ENCODE measurements around the gene MYCBPAP. TPM values are rescaled to one million over a fixed set of nuclear protein-coding genes. Genes with fewer than 3 reads are reported as not detected.

MYCBPAP gene
- total RNA-seq, 3 donors from 2014 or later, result 1.6 to 3.4 (median 2.4) TPM

- intact Hi-C loops (cut with DNase I, micrococcal nuclease), result no loop called here
- no peaks in the 10 kb centered on the region for H3K4me1 ChIP-seq (ENCODE audit: low read depth)
- no peaks in the 10 kb centered on the region for H3K36me3 ChIP-seq (ENCODE audit: low read depth)
- no peak overlapping the region for H3K4me3 ChIP-seq
- ATAC-seq (no peak), DNase-seq (no peak)
- H3K9me3 ChIP-seq, result no peaks in the 10 kb centered on the region
- TF ChIP-seq CTCF (IDR thresholded peaks at IDR 0.05), result no peak
Observed at GRCh38 chr17:50524838-50525237, 16.6 kb downstream of the MYCBPAP start.

- Histone ChIP-seq H3K9me3 (no peaks in the 10 kb centered on the region), H3K4me3 (no peak overlapping the region), H3K4me1 (ENCODE audit: low read depth) (peaks cover 4% of the 10 kb centered on the region), H3K36me3 (ENCODE audit: low read depth) (no peaks in the 10 kb centered on the region)
- TF ChIP-seq CTCF (IDR thresholded peaks at IDR 0.05), result no peak
- ATAC-seq (no peak), DNase-seq (no peak)
- intact Hi-C loops (cut with DNase I, micrococcal nuclease), result no loop called here
Observed at GRCh38 chr17:50527155-50527762, 19.0 kb downstream of the MYCBPAP start.

- ATAC-seq (no peak), DNase-seq (no peak)
- intact Hi-C loops (cut with DNase I, micrococcal nuclease), result no loop called here
- no peaks in the 10 kb centered on the region for H3K9me3 ChIP-seq
- no peak overlapping the region for H3K4me3 ChIP-seq
- no peak for TF ChIP-seq CTCF (IDR thresholded peaks at IDR 0.05)
- H3K36me3 ChIP-seq (ENCODE audit: low read depth), result no peaks in the 10 kb centered on the region
- H3K4me1 ChIP-seq (ENCODE audit: low read depth), result peaks cover 7% of the 10 kb centered on the region
Observed at GRCh38 chr17:50527949-50528474, 19.8 kb downstream of the MYCBPAP start.

- ATAC-seq, result no peak
- DNase-seq, result no peak
- intact Hi-C loops (cut with DNase I, micrococcal nuclease), result no loop called here
- TF ChIP-seq CTCF (IDR thresholded peaks at IDR 0.05), result no peak
- no peaks in the 10 kb centered on the region for H3K36me3 ChIP-seq (ENCODE audit: low read depth)
- peaks cover 17% of the 10 kb centered on the region for H3K4me1 ChIP-seq (ENCODE audit: low read depth)
- H3K4me3 ChIP-seq, result no peak overlapping the region
- H3K9me3 ChIP-seq, result no peaks in the 10 kb centered on the region
Observed at GRCh38 chr17:50529849-50530248, 21.6 kb downstream of the MYCBPAP start.

- ATAC-seq, result no peak
- Histone ChIP-seq H3K4me1 (ENCODE audit: low read depth) (peaks cover 23% of the 10 kb centered on the region), H3K9me3 (no peaks in the 10 kb centered on the region), H3K4me3 (no peak overlapping the region), H3K36me3 (ENCODE audit: low read depth) (no peaks in the 10 kb centered on the region)
- intact Hi-C loops (cut with DNase I, micrococcal nuclease), result no loop called here
- no peak for DNase-seq
- no peak for TF ChIP-seq CTCF (IDR thresholded peaks at IDR 0.05)
Observed at GRCh38 chr17:50531428-50532025, 23.3 kb downstream of the MYCBPAP start.

Data from mucosa of descending colon (tissue), 3 donors.